Right lobe of liver (tissue), 6 donors: ENCODE results near the gene DHX34. TPM values are rescaled to one million over a fixed set of nuclear protein-coding genes. Genes with fewer than 3 reads are reported as not detected.
"Not testable (repeated sequence)": the region's sequence is repeated elsewhere in the genome, so short reads cannot be mapped to it uniquely, and the experiment has no call there.

Experiments
- ATAC-seq, 4 donors: fragments of 200-7000 bp; cut with Tn5 transposase; one replicate each; pipeline ENCODE4 v1.9.1; 2020; ENCODE audit warnings: mild to moderate bottlenecking in 4 of 4, moderate library complexity in 4 of 4
- DNase-seq, 3 donors: peaks; one replicate each; pipeline ENCODE4 v3.0.0-alpha.2; 2020
- H3K27ac ChIP-seq, 3 donors: fragments of 200-600 bp; one replicate each; pipeline ENCODE4 v1.8.0; 2022
- H3K27me3 ChIP-seq, 2 donors: fragments of 200-600 bp; one replicate each; pipeline ENCODE4 v1.8.0; 2022
- H3K36me3 ChIP-seq, 4 donors: fragments of 200-600 bp; sonication (generic) in 1 of 4; one replicate each; pipeline versions ENCODE4 v1.5.1 to v1.8.0; 2017 to 2022; ENCODE audit warnings: control low read depth in 1 of 4
- H3K4me1 ChIP-seq, 4 donors: fragments of 200-600 bp; sonication (generic) in 1 of 4; one replicate each; pipeline versions ENCODE4 v1.5.1 to v1.8.0; 2017 to 2022; ENCODE audit warnings: control low read depth in 1 of 4
- H3K4me3 ChIP-seq, 3 donors: fragments of 200-600 bp; one replicate each; pipeline ENCODE4 v1.8.0; 2022
- H3K9me3 ChIP-seq, 4 donors: fragments of 200-600 bp; sonication (generic) in 1 of 4; one replicate each; pipeline versions ENCODE4 v1.5.1 to v1.8.0; 2017 to 2022; ENCODE audit warnings: control low read depth in 1 of 4
- CTCF ChIP-seq, 4 donors: fragments of 200-600 bp in 3 of 4; fragments of 450-650 bp in 1 of 4; IDR thresholded peaks; one replicate each; pipeline versions ENCODE4 v1.5.1 to v1.8.0; 2016 to 2022; ENCODE audit warnings: antibody characterized with exemption in 4 of 4, mild to moderate bottlenecking in 2 of 4
- POLR2A ChIP-seq: fragments of 450-650 bp; IDR thresholded peaks from one replicate; pipeline ENCODE4 v1.6.1; 2017; ENCODE audit warnings: antibody characterized with exemption, mild to moderate bottlenecking
- WGBS: methylation state at CpG from one replicate; pipeline ENCODE4 v1.1.6; 2018; ENCODE audit warnings: low coverage, low lambda C conversion rate; ENCODE audit not compliant: insufficient coverage; ENCODE audit errors: missing lambda C conversion rate; 5-methylcytosine and 5-hydroxymethylcytosine counted together
- intact Hi-C, 2 donors: fragments of 100-400 bp; cut with DNase I; formaldehyde crosslinking; loops; one replicate each; pipeline versions ENCODE4 v1.11.2 to v1.14.1; 2022
- total RNA-seq, 6 experiments: library from RNA; depleted of rRNA in 2 of 6; stranded (reverse); fragments of >200 nt in 2 of 6; fragmentation: NEBNext Ultra II Directional in 3 of 6; extraction: Animal tissue kit (Norgen Biotek cat#: 25700) in 3 of 6; gene quantifications; one replicate each; pipeline versions ENCODE4 v1.1.0 to v1.2.4, GENCODE V29; 2016 to 2023
- donor health status: DM: no; HTN: yes; CAD: no.
- donor health status: DM: no; HTN: no; CAD: no.
- donor health status: DM: no; HTN: no; CAD: no.
- donor health status: DM: no; HTN: yes; CAD: no.
- donor health status: DM: no; HTN: yes; CAD: no.

Gene DHX34
- total RNA-seq, 6 experiments from 2014 or later: 5.2 to 11.9 (median 8.7) TPM

GRCh38 chr19:47340477-47341208 is 8.5 kb upstream of the DHX34 start:
- no peaks in the 10 kb centered on the region for H3K36me3 ChIP-seq
- intact Hi-C loops: no loop called here
- WGBS: 81% methylated on average over 5 of the region's 29 CpGs

GRCh38 chr19:47341734-47342133 is 7.4 kb upstream of the DHX34 start:
- no peak for ATAC-seq
- no peak overlapping the region for H3K4me3 ChIP-seq
- intact Hi-C loops: no loop called here
- H3K27me3 ChIP-seq: no peaks in the 10 kb centered on the region
- no peaks in the 10 kb centered on the region for H3K9me3 ChIP-seq
- no peaks in the 10 kb centered on the region for H3K36me3 ChIP-seq
- TF ChIP-seq POLR2A (no peak), CTCF (IDR thresholded peaks at IDR 0.05) (no peak)
- 93% methylated on average over 2 of the region's 4 CpGs for WGBS
- DNase-seq: no peak
- no peak overlapping the region for H3K27ac ChIP-seq
- H3K4me1 ChIP-seq: no peaks in the 10 kb centered on the region

More at GRCh38 chr19:47340477-47341208, 8.5 kb upstream of the DHX34 start:
- no peaks in the 10 kb centered on the region for H3K4me1 ChIP-seq
- H3K27me3 ChIP-seq: no peaks in the 10 kb centered on the region
- no peak overlapping the region for H3K4me3 ChIP-seq
- H3K9me3 ChIP-seq: no peaks in the 10 kb centered on the region
- no peak for TF ChIP-seq POLR2A
- TF ChIP-seq CTCF (IDR thresholded peaks at IDR 0.05): no peak
- H3K27ac ChIP-seq: no peak overlapping the region
- no peak for DNase-seq
- ATAC-seq: no peak

DNA sequence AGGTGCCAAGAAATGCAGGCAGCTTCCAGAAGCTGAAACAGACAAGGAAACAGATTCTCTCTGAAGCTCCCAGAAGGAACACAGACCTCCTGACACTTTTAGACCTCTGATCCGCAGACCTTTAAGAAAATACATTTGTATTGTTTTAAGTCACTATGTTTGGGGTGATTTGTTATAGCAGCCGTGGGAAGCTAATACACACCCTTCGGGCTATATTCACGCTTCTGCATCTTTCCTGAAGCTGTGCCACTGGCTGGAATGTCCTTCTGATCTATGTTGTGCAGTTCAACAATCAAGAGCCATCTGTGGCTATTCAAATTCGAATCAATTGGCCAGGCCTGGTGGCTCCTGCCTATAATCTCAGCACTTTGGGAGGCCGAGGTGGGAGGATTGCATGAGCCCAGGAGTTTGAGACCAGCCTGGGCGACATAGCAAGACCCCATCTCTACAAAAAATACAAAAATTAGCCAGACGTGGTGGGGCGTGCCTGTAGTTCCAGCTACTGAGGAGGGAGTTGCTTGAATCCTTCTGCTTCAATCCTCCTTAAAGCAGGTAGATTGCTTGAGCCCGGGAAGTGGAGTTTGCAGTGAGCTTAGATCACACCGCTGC is 5.8 kb upstream of the DHX34 start:
- TF ChIP-seq CTCF (IDR thresholded peaks at IDR 0.05): no peak
- ATAC-seq (no peak), DNase-seq (no peak)
- H3K4me1 ChIP-seq: no peaks in the 10 kb centered on the region
- WGBS: 83% methylated on average over 9 of the region's 11 CpGs
- no peaks in the 10 kb centered on the region for H3K36me3 ChIP-seq
- intact Hi-C loops: no loop called here
- no peak overlapping the region for H3K27ac ChIP-seq
- H3K27me3 ChIP-seq: no peaks in the 10 kb centered on the region
- no peaks in the 10 kb centered on the region for H3K9me3 ChIP-seq
- no peak overlapping the region for H3K4me3 ChIP-seq

- TF ChIP-seq CTCF (IDR thresholded peaks at IDR 0.05): no peak
- TF ChIP-seq POLR2A: no peak
- intact Hi-C loops: no loop called here
Measured at GRCh38 chr19:47344425-47344824, 4.7 kb upstream of the DHX34 start.

GRCh38 chr19:47346024-47346423 is 3.1 kb upstream of the DHX34 start:
- H3K4me3 ChIP-seq, ATAC-seq, H3K9me3 ChIP-seq, DNase-seq, intact Hi-C loops, H3K27me3 ChIP-seq, H3K36me3 ChIP-seq, H3K27ac ChIP-seq: not testable (repeated sequence)
- 67% methylated on average over 1 of the region's 6 CpGs for WGBS
- H3K4me1 ChIP-seq: peaks cover 0 to 13% (median 6%) of the 10 kb centered on the region in 4 donors

More at GRCh38 chr19:47344425-47344824, 4.7 kb upstream of the DHX34 start:
- no CpG with 5 or more reads among the region's 1 CpG for WGBS
- H3K27ac ChIP-seq: no peak overlapping the region
- H3K9me3 ChIP-seq: no peaks in the 10 kb centered on the region
- H3K4me1 ChIP-seq: peaks cover 0 to 3% (median 0%) of the 10 kb centered on the region in 4 donors
- no peaks in the 10 kb centered on the region for H3K27me3 ChIP-seq
- no peak for DNase-seq
- H3K36me3 ChIP-seq: no peaks in the 10 kb centered on the region
- ATAC-seq: no peak
- H3K4me3 ChIP-seq: no peak overlapping the region
